ENCODE results near the gene CALML6. TPM values are rescaled to one million over a fixed set of nuclear protein-coding genes. Genes with fewer than 3 reads are reported as not detected.

The CALML6 gene
- total RNA-seq, 1 experiment from 2014 or later, result 1.5 TPM

- TF ChIP-seq SIN3A (IDR thresholded peaks at IDR 0.05; ENCODE audit: borderline replicate concordance, insufficient read depth, low read depth, low read length) (no peak), POLR2AphosphoS5 (IDR thresholded peaks at IDR 0.05; ENCODE audit: low read depth, low read length) (no peak), TCF7L2 (IDR thresholded peaks at IDR 0.05; ENCODE audit: low read depth, low read length) (no peak)
- TF ChIP-seq, protein P1, sequence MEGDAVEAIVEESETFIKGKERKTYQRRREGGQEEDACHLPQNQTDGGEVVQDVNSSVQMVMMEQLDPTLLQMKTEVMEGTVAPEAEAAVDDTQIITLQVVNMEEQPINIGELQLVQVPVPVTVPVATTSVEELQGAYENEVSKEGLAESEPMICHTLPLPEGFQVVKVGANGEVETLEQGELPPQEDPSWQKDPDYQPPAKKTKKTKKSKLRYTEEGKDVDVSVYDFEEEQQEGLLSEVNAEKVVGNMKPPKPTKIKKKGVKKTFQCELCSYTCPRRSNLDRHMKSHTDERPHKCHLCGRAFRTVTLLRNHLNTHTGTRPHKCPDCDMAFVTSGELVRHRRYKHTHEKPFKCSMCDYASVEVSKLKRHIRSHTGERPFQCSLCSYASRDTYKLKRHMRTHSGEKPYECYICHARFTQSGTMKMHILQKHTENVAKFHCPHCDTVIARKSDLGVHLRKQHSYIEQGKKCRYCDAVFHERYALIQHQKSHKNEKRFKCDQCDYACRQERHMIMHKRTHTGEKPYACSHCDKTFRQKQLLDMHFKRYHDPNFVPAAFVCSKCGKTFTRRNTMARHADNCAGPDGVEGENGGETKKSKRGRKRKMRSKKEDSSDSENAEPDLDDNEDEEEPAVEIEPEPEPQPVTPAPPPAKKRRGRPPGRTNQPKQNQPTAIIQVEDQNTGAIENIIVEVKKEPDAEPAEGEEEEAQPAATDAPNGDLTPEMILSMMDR (IDR thresholded peaks at IDR 0.05), result no peak
- TF ChIP-seq, protein P2, sequence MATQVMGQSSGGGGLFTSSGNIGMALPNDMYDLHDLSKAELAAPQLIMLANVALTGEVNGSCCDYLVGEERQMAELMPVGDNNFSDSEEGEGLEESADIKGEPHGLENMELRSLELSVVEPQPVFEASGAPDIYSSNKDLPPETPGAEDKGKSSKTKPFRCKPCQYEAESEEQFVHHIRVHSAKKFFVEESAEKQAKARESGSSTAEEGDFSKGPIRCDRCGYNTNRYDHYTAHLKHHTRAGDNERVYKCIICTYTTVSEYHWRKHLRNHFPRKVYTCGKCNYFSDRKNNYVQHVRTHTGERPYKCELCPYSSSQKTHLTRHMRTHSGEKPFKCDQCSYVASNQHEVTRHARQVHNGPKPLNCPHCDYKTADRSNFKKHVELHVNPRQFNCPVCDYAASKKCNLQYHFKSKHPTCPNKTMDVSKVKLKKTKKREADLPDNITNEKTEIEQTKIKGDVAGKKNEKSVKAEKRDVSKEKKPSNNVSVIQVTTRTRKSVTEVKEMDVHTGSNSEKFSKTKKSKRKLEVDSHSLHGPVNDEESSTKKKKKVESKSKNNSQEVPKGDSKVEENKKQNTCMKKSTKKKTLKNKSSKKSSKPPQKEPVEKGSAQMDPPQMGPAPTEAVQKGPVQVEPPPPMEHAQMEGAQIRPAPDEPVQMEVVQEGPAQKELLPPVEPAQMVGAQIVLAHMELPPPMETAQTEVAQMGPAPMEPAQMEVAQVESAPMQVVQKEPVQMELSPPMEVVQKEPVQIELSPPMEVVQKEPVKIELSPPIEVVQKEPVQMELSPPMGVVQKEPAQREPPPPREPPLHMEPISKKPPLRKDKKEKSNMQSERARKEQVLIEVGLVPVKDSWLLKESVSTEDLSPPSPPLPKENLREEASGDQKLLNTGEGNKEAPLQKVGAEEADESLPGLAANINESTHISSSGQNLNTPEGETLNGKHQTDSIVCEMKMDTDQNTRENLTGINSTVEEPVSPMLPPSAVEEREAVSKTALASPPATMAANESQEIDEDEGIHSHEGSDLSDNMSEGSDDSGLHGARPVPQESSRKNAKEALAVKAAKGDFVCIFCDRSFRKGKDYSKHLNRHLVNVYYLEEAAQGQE (IDR thresholded peaks at IDR 0.05; ENCODE audit: insufficient read depth in 1 of 2, low read depth in 2 of 2, low read length in 1 of 2), result no peak
- in situ Hi-C loops (cut with HindIII; ENCODE audit: low pct_unique_long_range_greater_than_20kb, low sequenced_read_pairs), result no loop called here
- ATAC-seq (no peak), DNase-seq (ENCODE audit: low read depth, low spot score) (no peak)
- Histone ChIP-seq H3K27ac (ENCODE audit: low read length) (no peak overlapping the region), H3K27me3 (ENCODE audit: control insufficient read depth, insufficient read depth, low read length) (no peaks in the 10 kb centered on the region), H3K36me3 (ENCODE audit: control insufficient read depth, insufficient read depth, low read length) (no peaks in the 10 kb centered on the region), H3K9me3 (ENCODE audit: control insufficient read depth, insufficient read depth, low read depth, low read length) (no peaks in the 10 kb centered on the region), H3K4me3 (ENCODE audit: low read depth in 2 of 2, low read length in 2 of 2) (no peak overlapping the region), H3K4me1 (ENCODE audit: control insufficient read depth, insufficient read depth, low read length) (no peaks in the 10 kb centered on the region)
- CTCF ChIA-PET, result no interaction called here
- no TSS peak for BruUV-seq (replicated peaks)
- intact Hi-C loops (cut with micrococcal nuclease; ENCODE audit: unreplicated experiment), result no loop called here
- POLR2A ChIA-PET, result interaction anchor here (1.1 kb wide), 1 partner anchor 98 kb away, joined by 3 read pairs; no protein-coding TSS in a partner anchor
These were observed 31.5 kb downstream of the CALML6 start for GRCh38 chr1:1946540-1946939.

- ATAC-seq (no peak), DNase-seq (ENCODE audit: low read depth, low spot score) (no peak)
- POLR2A ChIA-PET, result no interaction called here
These were observed 32.4 kb downstream of the CALML6 start for GRCh38 chr1:1947493-1947892.

More at GRCh38 chr1:1947493-1947892, 32.4 kb downstream of the CALML6 start:
- TF ChIP-seq SIN3A (IDR thresholded peaks at IDR 0.05; ENCODE audit: borderline replicate concordance, insufficient read depth, low read depth, low read length) (no peak), POLR2AphosphoS5 (IDR thresholded peaks at IDR 0.05; ENCODE audit: low read depth, low read length) (no peak), TCF7L2 (IDR thresholded peaks at IDR 0.05; ENCODE audit: low read depth, low read length) (no peak)
- TF ChIP-seq, protein P1 (IDR thresholded peaks at IDR 0.05), result no peak
- TF ChIP-seq, protein P2 (IDR thresholded peaks at IDR 0.05; ENCODE audit: insufficient read depth in 1 of 2, low read depth in 2 of 2, low read length in 1 of 2), result no peak
- BruUV-seq (replicated peaks), result no TSS peak
- in situ Hi-C loops (cut with HindIII; ENCODE audit: low pct_unique_long_range_greater_than_20kb, low sequenced_read_pairs) (no loop called here), intact Hi-C loops (cut with micrococcal nuclease; ENCODE audit: unreplicated experiment) (no loop called here)
- Histone ChIP-seq H3K4me1 (ENCODE audit: control insufficient read depth, insufficient read depth, low read length) (no peaks in the 10 kb centered on the region), H3K27me3 (ENCODE audit: control insufficient read depth, insufficient read depth, low read length) (no peaks in the 10 kb centered on the region), H3K36me3 (ENCODE audit: control insufficient read depth, insufficient read depth, low read length) (no peaks in the 10 kb centered on the region), H3K4me3 (ENCODE audit: low read depth in 2 of 2, low read length in 2 of 2) (no peak overlapping the region), H3K27ac (ENCODE audit: low read length) (no peak overlapping the region), H3K9me3 (ENCODE audit: control insufficient read depth, insufficient read depth, low read depth, low read length) (no peaks in the 10 kb centered on the region)
- CTCF ChIA-PET, result interaction anchor here (0.6 kb wide), 1 partner anchor 21 kb away, joined by 3 read pairs; no protein-coding TSS in a partner anchor
